AG04450 (cell line): Measurements from ENCODE around the gene PHF20. TPM values are rescaled to one million over a fixed set of nuclear protein-coding genes. Genes with fewer than 3 reads are reported as not detected.

Experiments used
- CTCF ChIA-PET: fragments of 300-600, 350-600 bp; formaldehyde crosslinking; extraction: SDS; loops from one replicate; lab custom pipeline; 2022; ENCODE audit warnings: antibody characterized with exemption, inconsistent platforms; lab: Charles Lee
- POLR2A ChIA-PET: fragments of 350-600 bp; formaldehyde crosslinking; extraction: SDS; loops from one replicate; lab custom pipeline; 2021; ENCODE audit warnings: antibody characterized with exemption, inconsistent platforms; lab: Yijun Ruan, JAX
- DNase-seq: peaks from one replicate; pipeline ENCODE4 v3.0.0-alpha.2; 2011; ENCODE audit warnings: low read depth, low spot score
- H3K27ac ChIP-seq: one replicate; pipeline ENCODE4 v1.5.1; 2012; ENCODE audit warnings: low read depth, low read length, control low read depth
- H3K27me3 ChIP-seq: one replicate; pipeline ENCODE4 v1.6.0; 2012; ENCODE audit warnings: low read length; ENCODE audit not compliant: control insufficient read depth, insufficient read depth
- H3K4me3 ChIP-seq: 2 replicates; pipeline ENCODE4 v1.5.1; 2011; ENCODE audit warnings: mild to moderate bottlenecking, low read depth, low read length, control low read depth
- H3K9me3 ChIP-seq: 2 replicates; pipeline ENCODE4 v1.5.1; 2012; ENCODE audit warnings: low read length; ENCODE audit not compliant: control insufficient read depth, insufficient read depth
- polyA plus RNA-seq: library from polyadenylated mRNA; depleted of rRNA; stranded (reverse); fragments of >200 nt; gene quantifications from 2 replicates; pipeline ENCODE4 v1.2.3, GENCODE V29; 2011
- TF ChIP-seq, protein P1 (sequence below): IDR thresholded peaks from 2 replicates; pipeline ENCODE4 v1.5.1; 2011; ENCODE audit warnings: low read depth, low read length, control low read depth, inconsistent platforms

PHF20 gene
- polyA plus RNA-seq, 1 experiment: 30.6 TPM

DNA sequence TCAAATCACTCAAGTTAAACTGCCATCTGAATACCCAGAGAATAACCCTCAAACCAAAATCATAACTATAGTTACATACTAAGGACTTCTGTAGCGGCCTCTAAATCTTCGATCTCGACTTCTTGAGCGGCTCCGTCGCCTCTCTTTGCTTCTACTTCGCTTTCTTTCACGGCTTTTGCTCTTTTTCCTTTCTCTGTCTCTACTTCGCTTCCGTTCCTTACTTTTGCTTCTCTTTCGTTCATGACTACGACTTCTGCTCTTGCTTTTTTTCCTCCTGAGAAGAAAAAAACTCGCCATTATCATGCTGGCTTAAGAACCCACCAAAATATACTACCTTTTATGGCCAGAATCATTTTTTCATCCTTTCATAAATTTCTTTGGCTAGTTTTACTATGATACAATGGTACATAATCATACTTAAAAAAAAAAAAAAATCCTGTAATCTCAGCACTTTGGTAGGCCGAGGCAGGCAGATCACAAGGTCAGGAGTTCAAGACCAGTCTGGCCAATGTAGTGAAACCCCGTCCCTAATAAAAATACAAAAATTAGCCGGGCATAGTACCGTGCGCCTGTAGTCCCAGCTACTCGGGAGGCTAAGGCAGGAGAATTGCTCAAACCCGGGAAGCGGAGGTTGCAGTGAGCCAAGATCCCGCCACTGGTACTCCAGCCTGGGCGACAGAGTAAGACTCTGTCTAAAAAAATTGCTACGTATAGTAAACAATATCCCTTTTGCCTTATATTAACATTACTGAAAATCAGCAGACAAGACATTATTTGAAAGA is 39.8 kb upstream of the PHF20 start:
- ChIA-PET POLR2A (interaction anchor here (0.7 to 1.1 kb wide), 2 partner anchors 10 to 178 kb away, joined by 3 to 5 read pairs; partner anchors contain the start of gene RBM39), CTCF (no interaction called here)
- Histone ChIP-seq H3K9me3 (no peaks in the 10 kb centered on the region), H3K27ac (no peak overlapping the region), H3K27me3 (no peaks in the 10 kb centered on the region), H3K4me3 (no peak overlapping the region)
- TF ChIP-seq, protein P1, sequence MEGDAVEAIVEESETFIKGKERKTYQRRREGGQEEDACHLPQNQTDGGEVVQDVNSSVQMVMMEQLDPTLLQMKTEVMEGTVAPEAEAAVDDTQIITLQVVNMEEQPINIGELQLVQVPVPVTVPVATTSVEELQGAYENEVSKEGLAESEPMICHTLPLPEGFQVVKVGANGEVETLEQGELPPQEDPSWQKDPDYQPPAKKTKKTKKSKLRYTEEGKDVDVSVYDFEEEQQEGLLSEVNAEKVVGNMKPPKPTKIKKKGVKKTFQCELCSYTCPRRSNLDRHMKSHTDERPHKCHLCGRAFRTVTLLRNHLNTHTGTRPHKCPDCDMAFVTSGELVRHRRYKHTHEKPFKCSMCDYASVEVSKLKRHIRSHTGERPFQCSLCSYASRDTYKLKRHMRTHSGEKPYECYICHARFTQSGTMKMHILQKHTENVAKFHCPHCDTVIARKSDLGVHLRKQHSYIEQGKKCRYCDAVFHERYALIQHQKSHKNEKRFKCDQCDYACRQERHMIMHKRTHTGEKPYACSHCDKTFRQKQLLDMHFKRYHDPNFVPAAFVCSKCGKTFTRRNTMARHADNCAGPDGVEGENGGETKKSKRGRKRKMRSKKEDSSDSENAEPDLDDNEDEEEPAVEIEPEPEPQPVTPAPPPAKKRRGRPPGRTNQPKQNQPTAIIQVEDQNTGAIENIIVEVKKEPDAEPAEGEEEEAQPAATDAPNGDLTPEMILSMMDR: no peak
- DNase-seq: no peak

DNA sequence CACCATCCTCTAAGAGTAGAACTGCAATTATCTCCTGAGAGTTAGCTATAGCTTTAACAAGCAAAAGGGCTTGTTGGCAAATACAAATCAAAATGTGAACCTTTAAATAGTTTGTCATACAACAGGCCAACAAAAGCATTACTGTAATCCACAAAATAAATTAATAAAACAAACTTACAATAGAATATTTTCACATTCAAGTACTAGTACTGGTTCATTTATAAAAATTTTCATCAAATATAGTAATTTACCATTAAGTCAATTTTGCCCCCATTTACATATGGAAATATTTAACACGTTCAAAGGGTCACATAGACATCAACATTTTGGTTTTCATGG is 39.2 kb upstream of the PHF20 start:
- no peak overlapping the region for H3K27ac ChIP-seq
- TF ChIP-seq, protein P1: no peak
- POLR2A ChIA-PET: interaction anchor here (0.6 to 1.1 kb wide), 3 partner anchors 9 to 178 kb away, joined by 3 to 5 read pairs (median 4); partner anchors contain the start of gene RBM39

DNA sequence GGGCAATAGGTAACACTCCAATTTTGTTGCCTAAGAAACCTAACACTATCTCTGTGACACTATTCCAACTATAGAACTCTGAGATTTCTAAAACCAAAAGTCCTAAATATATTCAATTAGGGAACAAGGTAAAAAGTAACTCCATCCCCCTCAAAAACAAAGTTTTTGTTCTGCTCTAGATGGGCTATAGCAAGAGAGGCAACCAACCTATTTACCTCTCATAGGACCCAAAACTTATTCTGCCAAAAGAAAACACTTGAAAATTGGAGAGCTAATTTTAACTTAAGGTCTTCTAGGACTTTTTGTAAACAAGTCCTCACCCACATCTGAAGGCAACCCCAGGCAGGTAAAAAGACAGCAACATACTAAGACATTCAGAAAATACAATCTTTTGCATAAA is 37.4 kb upstream of the PHF20 start:
- no peak overlapping the region for H3K27ac ChIP-seq
- H3K9me3 ChIP-seq: no peaks in the 10 kb centered on the region
- TF ChIP-seq, protein P1: no peak
- H3K27me3 ChIP-seq: no peaks in the 10 kb centered on the region
- POLR2A ChIA-PET: interaction anchor here (1.3 kb wide), 1 partner anchor 8 kb away, joined by 7 read pairs; the partner anchor contains the start of gene RBM39
- CTCF ChIA-PET: interaction anchor here (1.0 kb wide), 1 partner anchor 220 kb away, joined by 4 read pairs; the partner anchor contains the start of gene SCAND1
- no peak overlapping the region for H3K4me3 ChIP-seq
- no peak for DNase-seq

More for the DNA sequence above, 39.2 kb upstream of the PHF20 start:
- no peaks in the 10 kb centered on the region for H3K27me3 ChIP-seq
- CTCF ChIA-PET: no interaction called here
- no peaks in the 10 kb centered on the region for H3K9me3 ChIP-seq
- no peak for DNase-seq
- H3K4me3 ChIP-seq: no peak overlapping the region

DNA sequence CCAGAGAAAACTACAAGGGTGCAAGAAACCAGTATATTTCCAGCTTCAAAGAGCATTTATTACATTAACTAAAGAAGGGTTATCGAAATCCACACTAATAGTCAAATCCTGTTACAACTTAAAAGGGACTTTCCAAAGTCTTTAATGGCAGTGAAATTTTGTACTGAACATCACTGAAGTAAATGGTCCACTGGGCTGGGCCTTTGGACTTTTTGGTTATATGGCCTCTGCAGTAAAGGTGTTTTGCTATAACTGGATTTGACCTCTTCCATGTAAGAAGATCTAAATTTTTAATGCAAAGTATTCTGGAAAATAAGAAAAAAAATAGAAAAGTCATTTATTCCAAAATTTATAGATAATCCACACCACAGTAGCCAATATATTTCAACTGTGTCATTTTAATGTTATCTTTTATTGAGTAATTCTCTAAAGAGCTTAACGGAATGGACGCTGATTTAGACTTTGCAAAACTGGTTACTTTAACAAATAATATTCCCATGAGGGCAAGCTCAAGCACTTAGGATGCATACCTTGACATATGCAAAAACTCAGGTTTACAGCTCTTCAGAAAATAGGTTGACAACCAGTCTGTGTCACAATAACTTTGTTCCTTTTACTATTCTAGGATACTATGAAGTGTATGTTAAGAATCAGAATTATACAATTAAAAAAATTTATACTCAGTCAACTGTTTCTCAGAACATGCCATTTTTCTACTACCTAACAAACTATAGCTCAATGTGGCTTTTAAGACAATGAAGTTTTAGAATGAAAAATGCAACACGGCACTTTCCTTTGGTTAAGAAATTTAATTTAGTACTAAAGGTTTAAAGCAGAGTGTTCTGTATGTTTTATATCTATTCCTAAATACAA is 36.8 kb upstream of the PHF20 start:
- Histone ChIP-seq H3K9me3 (no peaks in the 10 kb centered on the region), H3K27ac (no peak overlapping the region), H3K27me3 (no peaks in the 10 kb centered on the region), H3K4me3 (no peak overlapping the region)
- TF ChIP-seq, protein P1: no peak
- ChIA-PET CTCF (interaction anchor here (1.0 to 1.2 kb wide), 3 partner anchors 9 to 220 kb away, joined by 3 to 6 read pairs (median 4); partner anchors contain the start of gene SCAND1), POLR2A (interaction anchor here (1.0 to 1.3 kb wide), 2 partner anchors 24 to 36 kb away, joined by 3 to 4 read pairs; partner anchors contain the start of genes NFS1 and ROMO1)
- DNase-seq: no peak
